ENCODE data around the gene BBS9. TPM values are rescaled to one million over a fixed set of nuclear protein-coding genes. Genes with fewer than 3 reads are reported as not detected.

The BBS9 gene
- total RNA-seq, 4 donors from 2014 or later, result 8.6 to 22.5 (median 15.8) TPM

- no peak overlapping the region for H3K4me3 ChIP-seq
- H3K27me3 ChIP-seq, result no peaks in the 10 kb centered on the region
- in situ Hi-C loops (cut with MboI; ENCODE audit: low pct_ligation_motif_present in 1 of 4, low pct_unique_long_range_greater_than_20kb in 1 of 4, low sequenced_read_pairs in 3 of 4), result no loop called here
- peaks cover 0 to 10% of the 10 kb centered on the region in 2 donors for H3K9me3 ChIP-seq
- 74 to 75% methylated on average over 1 of the region's 1 CpG for WGBS, 2 donors (ENCODE audit: low coverage in 1 of 2)
- H3K4me1 ChIP-seq, result no peaks in the 10 kb centered on the region
- no peaks in the 10 kb centered on the region for H3K36me3 ChIP-seq
- TF ChIP-seq POLR2AphosphoS5 (IDR thresholded peaks at IDR 0.05) (no peak), EP300 (IDR thresholded peaks at IDR 0.05; ENCODE audit: low read depth) (no peak), CTCF (IDR thresholded peaks at IDR 0.05) (no peak), POLR2A (IDR thresholded peaks at IDR 0.05) (no peak)
- intact Hi-C loops (cut with DNase I; ENCODE audit: low total_unique reads), result loop anchor here (1.0 kb wide), 1 partner anchor 13 kb away; no protein-coding TSS in a partner anchor
- no peak overlapping the region for H3K27ac ChIP-seq
- no peak for DNase-seq
These were observed 280.9 kb downstream of the BBS9 start for GRCh38 chr7:33410266-33410665.

GRCh38 chr7:33411020-33411419, 281.7 kb downstream of the BBS9 start:
- H3K9me3 ChIP-seq, result peaks cover 0 to 10% of the 10 kb centered on the region in 2 donors
- intact Hi-C loops (cut with DNase I; ENCODE audit: low total_unique reads) (no loop called here), in situ Hi-C loops (cut with MboI; ENCODE audit: low pct_ligation_motif_present in 1 of 4, low pct_unique_long_range_greater_than_20kb in 1 of 4, low sequenced_read_pairs in 3 of 4) (no loop called here)
- H3K36me3 ChIP-seq, result no peaks in the 10 kb centered on the region
- DNase-seq, result no peak
- TF ChIP-seq POLR2AphosphoS5 (IDR thresholded peaks at IDR 0.05), result no peak
- TF ChIP-seq CTCF (IDR thresholded peaks at IDR 0.05), result no peak
- no peak for TF ChIP-seq POLR2A (IDR thresholded peaks at IDR 0.05)
- TF ChIP-seq EP300 (IDR thresholded peaks at IDR 0.05; ENCODE audit: low read depth), result no peak
- WGBS, 2 donors (ENCODE audit: low coverage in 1 of 2), result 90 to 91% methylated on average over 3 of the region's 3 CpGs
- H3K4me3 ChIP-seq, result no peak overlapping the region
- no peaks in the 10 kb centered on the region for H3K27me3 ChIP-seq
- no peak overlapping the region for H3K27ac ChIP-seq
- no peaks in the 10 kb centered on the region for H3K4me1 ChIP-seq

- no peak for DNase-seq
- peaks cover 0 to 7% of the 10 kb centered on the region in 2 donors for H3K9me3 ChIP-seq
- TF ChIP-seq POLR2A (IDR thresholded peaks at IDR 0.05), result no peak
- no peak for TF ChIP-seq CTCF (IDR thresholded peaks at IDR 0.05)
- TF ChIP-seq EP300 (IDR thresholded peaks at IDR 0.05; ENCODE audit: low read depth), result no peak
- TF ChIP-seq POLR2AphosphoS5 (IDR thresholded peaks at IDR 0.05), result no peak
- in situ Hi-C loops (cut with MboI; ENCODE audit: low pct_ligation_motif_present in 1 of 4, low pct_unique_long_range_greater_than_20kb in 1 of 4, low sequenced_read_pairs in 3 of 4) (no loop called here), intact Hi-C loops (cut with DNase I; ENCODE audit: low total_unique reads) (no loop called here)
- H3K27me3 ChIP-seq, result no peaks in the 10 kb centered on the region
- H3K27ac ChIP-seq, result no peak overlapping the region
- H3K4me3 ChIP-seq, result no peak overlapping the region
- no peaks in the 10 kb centered on the region for H3K36me3 ChIP-seq
- no peaks in the 10 kb centered on the region for H3K4me1 ChIP-seq
These were observed 283.0 kb downstream of the BBS9 start for GRCh38 chr7:33412331-33412730.

GRCh38 chr7:33418251-33418701, 288.9 kb downstream of the BBS9 start:
- DNase-seq, result no peak
- no peak overlapping the region for H3K27ac ChIP-seq
- 77% methylated on average over 6 of the region's 6 CpGs; no CpG with 5 or more reads in 1 of the 2 donors for WGBS, 2 donors (ENCODE audit: low coverage in 1 of 2)
- TF ChIP-seq EP300 (IDR thresholded peaks at IDR 0.05; ENCODE audit: low read depth) (no peak), CTCF (IDR thresholded peaks at IDR 0.05) (no peak)
- no peaks in the 10 kb centered on the region for H3K4me1 ChIP-seq
- H3K4me3 ChIP-seq, result no peak overlapping the region
- H3K9me3 ChIP-seq, result no peaks in the 10 kb centered on the region
- in situ Hi-C loops (cut with MboI; ENCODE audit: low pct_ligation_motif_present in 1 of 4, low pct_unique_long_range_greater_than_20kb in 1 of 4, low sequenced_read_pairs in 3 of 4) (no loop called here), intact Hi-C loops (cut with DNase I; ENCODE audit: low total_unique reads) (loop anchor here (5.0 kb wide), 1 partner anchor 1906 kb away; the partner anchor contains the start of gene ITPRID1)
- H3K36me3 ChIP-seq, result no peaks in the 10 kb centered on the region
- no peaks in the 10 kb centered on the region for H3K27me3 ChIP-seq
